Ovary (tissue), 3 donors: Measurements from ENCODE around the gene USP10.

ENCODE experiments used
- EP300 ChIP-seq: sonication (generic); formaldehyde crosslinking; IDR thresholded peaks from one replicate; pipeline ENCODE4 v1.6.1; 2017; ENCODE audit warnings: antibody characterized with exemption
- POLR2A ChIP-seq: fragments of 450-650 bp; IDR thresholded peaks from one replicate; pipeline ENCODE4 v1.6.1; 2017; ENCODE audit warnings: antibody characterized with exemption, mild to moderate bottlenecking, moderate library complexity
- TF ChIP-seq, protein P1 (sequence below), 3 donors: fragments of 450-650 bp in 2 of 3; fragments of 200-600 bp in 1 of 3; IDR thresholded peaks; one replicate each; pipeline versions ENCODE4 v1.5.1 to v1.8.0; 2016 to 2022; ENCODE audit warnings: antibody characterized with exemption in 3 of 3, mild to moderate bottlenecking in 1 of 3
- donor health status: DM: no; HTN: no; CAD: no.

DNA sequence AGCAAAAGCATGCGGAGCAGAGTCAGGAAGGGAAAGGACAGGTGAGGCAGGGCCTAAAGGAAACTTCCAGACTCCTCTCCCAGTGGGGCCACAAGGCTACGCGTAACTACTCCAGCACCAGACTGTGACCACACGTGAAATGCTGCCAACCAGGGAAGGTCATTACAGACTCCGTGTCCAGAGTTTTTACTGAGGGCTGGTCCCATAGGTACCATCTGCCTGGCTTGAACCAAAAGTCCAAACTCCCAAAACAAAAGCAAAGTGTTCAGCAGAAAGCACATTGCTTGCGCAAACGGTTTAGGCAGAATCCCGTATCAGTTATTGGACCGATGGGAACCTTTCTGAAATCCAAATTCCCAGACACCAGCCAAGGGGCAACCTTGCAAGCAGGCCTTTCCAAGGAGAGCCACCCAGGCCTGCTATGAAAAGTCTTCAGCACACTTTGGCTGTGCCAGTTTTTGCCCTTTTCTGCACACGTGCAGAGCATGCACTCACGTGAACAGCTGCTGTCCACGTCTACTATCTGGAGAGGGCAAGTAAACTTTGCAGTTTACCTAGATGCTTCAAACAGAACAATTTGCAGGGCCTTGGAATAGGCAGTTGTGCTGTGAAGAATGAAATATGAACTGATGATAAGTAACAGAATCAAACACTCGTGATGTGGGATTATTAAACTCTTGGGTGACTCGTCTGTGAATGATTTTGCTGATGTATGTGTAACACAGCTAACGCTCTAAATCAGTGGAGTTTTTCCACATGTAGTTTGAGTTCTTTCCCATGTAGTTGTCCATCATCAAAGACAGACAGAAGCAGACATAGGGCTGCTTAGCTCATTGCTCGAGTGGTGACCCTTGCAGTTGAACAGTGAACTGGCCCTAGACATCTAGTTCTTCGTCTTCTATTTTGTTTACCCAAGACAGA lies 61.9 kb downstream of the USP10 start:
- TF ChIP-seq, protein P1, sequence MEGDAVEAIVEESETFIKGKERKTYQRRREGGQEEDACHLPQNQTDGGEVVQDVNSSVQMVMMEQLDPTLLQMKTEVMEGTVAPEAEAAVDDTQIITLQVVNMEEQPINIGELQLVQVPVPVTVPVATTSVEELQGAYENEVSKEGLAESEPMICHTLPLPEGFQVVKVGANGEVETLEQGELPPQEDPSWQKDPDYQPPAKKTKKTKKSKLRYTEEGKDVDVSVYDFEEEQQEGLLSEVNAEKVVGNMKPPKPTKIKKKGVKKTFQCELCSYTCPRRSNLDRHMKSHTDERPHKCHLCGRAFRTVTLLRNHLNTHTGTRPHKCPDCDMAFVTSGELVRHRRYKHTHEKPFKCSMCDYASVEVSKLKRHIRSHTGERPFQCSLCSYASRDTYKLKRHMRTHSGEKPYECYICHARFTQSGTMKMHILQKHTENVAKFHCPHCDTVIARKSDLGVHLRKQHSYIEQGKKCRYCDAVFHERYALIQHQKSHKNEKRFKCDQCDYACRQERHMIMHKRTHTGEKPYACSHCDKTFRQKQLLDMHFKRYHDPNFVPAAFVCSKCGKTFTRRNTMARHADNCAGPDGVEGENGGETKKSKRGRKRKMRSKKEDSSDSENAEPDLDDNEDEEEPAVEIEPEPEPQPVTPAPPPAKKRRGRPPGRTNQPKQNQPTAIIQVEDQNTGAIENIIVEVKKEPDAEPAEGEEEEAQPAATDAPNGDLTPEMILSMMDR (IDR thresholded peaks at IDR 0.05), result no peak
- TF ChIP-seq EP300 (no peak), POLR2A (no peak)
